ELR (cell line): ENCODE data around the gene LRRTM3.

Experiments used
- DNase-seq: peaks from one replicate; pipeline ENCODE4 v3.0.0-alpha.2; 2015; ENCODE audit warnings: low read depth

The LRRTM3 gene

GRCh38 chr10:67127441-67127840 is 201.6 kb downstream of the LRRTM3 start:
- DNase-seq = no peak

- DNase-seq = no peak
These were observed 214.8 kb downstream of the LRRTM3 start for GRCh38 chr10:67140641-67141040.

DNA sequence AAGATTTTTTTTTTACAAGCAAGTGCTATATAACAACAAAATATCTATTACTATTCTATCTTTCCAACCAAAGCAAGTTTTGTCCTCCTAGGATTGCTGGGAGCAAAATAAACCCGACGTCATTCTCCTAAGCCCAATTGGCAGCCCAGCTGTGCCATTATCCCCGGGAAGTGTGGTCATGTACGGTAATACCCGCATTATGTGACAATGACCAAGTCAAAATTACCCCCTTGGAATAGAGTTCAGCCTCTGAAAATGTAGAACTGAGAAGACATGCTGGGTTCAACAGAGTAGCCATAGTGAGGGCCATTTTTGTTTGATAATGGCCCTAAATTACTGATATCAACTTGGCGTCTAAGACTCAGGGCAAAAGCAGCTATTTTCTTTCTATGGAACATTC is 215.5 kb downstream of the LRRTM3 start:
- DNase-seq = no peak

DNA sequence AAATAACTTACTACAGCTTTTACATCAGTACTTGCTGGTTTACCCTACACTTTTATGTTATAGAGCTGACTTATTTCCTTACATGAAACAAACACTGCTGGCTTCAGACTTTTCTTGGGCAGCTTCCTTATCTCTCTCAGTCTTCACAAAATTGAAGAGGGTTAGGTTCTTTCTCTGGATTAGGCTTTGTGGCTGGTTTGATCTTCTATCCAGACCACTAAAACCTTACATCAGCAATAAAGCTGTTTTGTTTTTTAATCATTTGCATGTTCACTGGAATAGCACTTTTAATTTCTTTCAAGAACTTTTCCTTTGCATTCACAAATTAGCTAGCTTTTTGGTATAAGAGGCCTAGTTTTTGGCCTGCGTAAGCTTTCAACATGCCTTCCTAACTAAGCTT is 218.7 kb downstream of the LRRTM3 start:
- DNase-seq = no peak
